Eye (tissue), 1 donor: ENCODE data around the gene TMEM109.

ENCODE experiments used
- DNase-seq: peaks from one replicate; pipeline ENCODE4 v3.0.0-alpha.2; 2015

The TMEM109 gene

GRCh38 chr11:60945295-60945667, 31.3 kb downstream of the TMEM109 start:
- DNase-seq = no peak

GRCh38 chr11:60946601-60947264, 32.8 kb downstream of the TMEM109 start:
- DNase-seq = peak; percentile 62

- peak; percentile 49 for DNase-seq
Measured at GRCh38 chr11:60947700-60948099, 33.7 kb downstream of the TMEM109 start.

- no peak for DNase-seq
Measured at GRCh38 chr11:60948250-60948649, 34.3 kb downstream of the TMEM109 start.

GRCh38 chr11:60950024-60950423, 36.1 kb downstream of the TMEM109 start:
- no peak for DNase-seq

- peak; percentile 45 for DNase-seq
Measured at GRCh38 chr11:60950933-60951605, 37.1 kb downstream of the TMEM109 start.

- DNase-seq = peak; percentile 61
Measured at GRCh38 chr11:60951606-60951903, 37.6 kb downstream of the TMEM109 start.

- peak; percentile 71 for DNase-seq
Measured at GRCh38 chr11:60951904-60952741, 38.2 kb downstream of the TMEM109 start, which contains the start of gene SLC15A3. Gene SLC15A3 (minus strand): TSS chr11:60952176. CDS start chr11:60951551, 625 bp downstream.

- no peak for DNase-seq
Measured at GRCh38 chr11:60952742-60953170, 38.8 kb downstream of the TMEM109 start.

GRCh38 chr11:60953781-60954180, 39.8 kb downstream of the TMEM109 start:
- no peak for DNase-seq

GRCh38 chr11:60954421-60954820, 40.5 kb downstream of the TMEM109 start:
- no peak for DNase-seq

- no peak for DNase-seq
Measured at GRCh38 chr11:60955571-60955970, 41.6 kb downstream of the TMEM109 start.

- DNase-seq = no peak
Measured at GRCh38 chr11:60957188-60957587, 43.2 kb downstream of the TMEM109 start.

- peak; percentile 56 for DNase-seq
Measured at GRCh38 chr11:60959431-60959830, 45.5 kb downstream of the TMEM109 start.

- no peak for DNase-seq
Measured at GRCh38 chr11:60960405-60960804, 46.4 kb downstream of the TMEM109 start.

- no peak for DNase-seq
Measured at GRCh38 chr11:60964801-60965200, 50.8 kb downstream of the TMEM109 start.

GRCh38 chr11:60966890-60967289, 52.9 kb downstream of the TMEM109 start:
- DNase-seq = no peak

GRCh38 chr11:60968223-60968622, 54.3 kb downstream of the TMEM109 start:
- no peak for DNase-seq

- peak; percentile 52 for DNase-seq
Measured at GRCh38 chr11:60970369-60970774, 56.4 kb downstream of the TMEM109 start.

- no peak for DNase-seq
Measured at GRCh38 chr11:60970890-60971289, 56.9 kb downstream of the TMEM109 start.

- no peak for DNase-seq
Measured at GRCh38 chr11:60971520-60971919, 57.6 kb downstream of the TMEM109 start, which contains the start of gene CD6. Gene CD6 (plus strand): TSS chr11:60971680. CDS start chr11:60971866, 186 bp downstream.

- no peak for DNase-seq
Measured at GRCh38 chr11:60972182-60973030, 58.4 kb downstream of the TMEM109 start.
